GM18868 (cell line): ENCODE results near the gene SLC22A13.
"Not testable (repeated sequence)": the region's sequence is repeated elsewhere in the genome, so short reads cannot be mapped to it uniquely, and the experiment has no call there.

ENCODE experiments used
- ATAC-seq: cut with Tn5 transposase; IDR thresholded peaks from one replicate; pipeline ENCODE4 v1.9.1; 2021; ENCODE audit warnings: mild to moderate bottlenecking, moderate library complexity; ENCODE audit not compliant: unreplicated experiment

The SLC22A13 gene

DNA sequence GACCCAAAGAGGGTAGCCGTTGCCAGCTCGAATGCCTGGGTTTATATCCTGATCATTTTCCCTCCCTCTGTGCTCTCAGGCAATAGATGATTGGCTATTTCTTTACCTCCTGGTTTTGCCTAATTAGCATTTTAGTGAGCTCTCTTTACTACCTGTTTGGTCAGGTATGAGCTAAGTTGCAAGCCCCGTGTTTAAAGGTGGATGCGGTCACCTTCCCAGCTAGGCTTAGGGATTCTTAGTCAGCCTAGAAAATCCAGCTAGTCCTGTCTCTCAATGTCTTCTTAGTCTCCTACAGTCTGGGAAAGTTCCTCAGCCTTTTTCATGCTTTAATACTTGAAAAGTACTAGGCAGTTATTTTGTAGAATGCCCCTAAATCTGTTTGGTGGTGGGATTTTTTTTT is 31.4 kb downstream of the SLC22A13 start:
- not testable (repeated sequence) for ATAC-seq

- ATAC-seq: no peak
Measured at GRCh38 chr3:38297537-38297936, 31.9 kb downstream of the SLC22A13 start.

GRCh38 chr3:38297947-38298711 is 32.5 kb downstream of the SLC22A13 start:
- ATAC-seq: peak; percentile 68

DNA sequence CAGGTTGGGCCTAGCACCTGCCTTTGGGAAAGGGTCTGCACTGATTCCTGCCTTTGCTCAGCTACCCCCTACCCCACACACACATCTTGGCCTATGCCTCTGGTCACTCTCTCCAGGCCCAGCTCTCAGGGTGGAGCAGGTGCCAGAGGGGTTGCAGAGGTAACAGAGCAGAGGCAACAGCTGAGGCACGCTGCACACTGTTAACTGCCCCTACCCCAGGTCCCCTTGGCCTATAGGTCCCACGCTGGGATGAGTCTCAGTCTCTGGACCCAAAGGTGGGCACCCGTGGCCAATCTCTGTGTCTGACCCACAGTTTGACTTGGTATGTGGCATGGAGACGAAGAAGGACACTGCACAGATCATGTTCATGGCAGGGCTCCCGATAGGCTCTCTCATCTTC is 41.3 kb downstream of the SLC22A13 start:
- no peak for ATAC-seq

DNA sequence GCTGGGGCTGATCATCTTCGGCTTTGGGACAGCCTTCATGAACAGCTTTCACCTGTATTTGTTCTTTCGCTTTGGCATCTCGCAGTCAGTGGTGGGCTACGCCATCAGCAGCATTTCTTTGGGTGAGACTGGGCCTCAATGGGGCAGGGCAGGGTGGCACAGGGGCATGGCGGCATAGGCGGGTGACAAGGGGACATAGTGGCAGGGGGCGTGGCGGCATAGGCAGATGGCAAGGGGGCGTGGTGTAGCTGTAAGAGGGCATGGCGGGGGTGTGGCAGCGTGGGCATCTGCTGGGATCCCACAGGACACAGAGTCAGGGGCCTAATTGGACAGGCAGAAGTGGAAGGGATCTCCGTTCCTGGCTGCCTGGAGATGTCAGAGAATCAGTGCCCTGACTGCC is 42.0 kb downstream of the SLC22A13 start:
- no peak for ATAC-seq

- ATAC-seq: no peak
Measured at GRCh38 chr3:38308456-38308855, 42.8 kb downstream of the SLC22A13 start.

- no peak for ATAC-seq
Measured at GRCh38 chr3:38311476-38311875, 45.9 kb downstream of the SLC22A13 start.

GRCh38 chr3:38311941-38312340 is 46.3 kb downstream of the SLC22A13 start:
- ATAC-seq: no peak

DNA sequence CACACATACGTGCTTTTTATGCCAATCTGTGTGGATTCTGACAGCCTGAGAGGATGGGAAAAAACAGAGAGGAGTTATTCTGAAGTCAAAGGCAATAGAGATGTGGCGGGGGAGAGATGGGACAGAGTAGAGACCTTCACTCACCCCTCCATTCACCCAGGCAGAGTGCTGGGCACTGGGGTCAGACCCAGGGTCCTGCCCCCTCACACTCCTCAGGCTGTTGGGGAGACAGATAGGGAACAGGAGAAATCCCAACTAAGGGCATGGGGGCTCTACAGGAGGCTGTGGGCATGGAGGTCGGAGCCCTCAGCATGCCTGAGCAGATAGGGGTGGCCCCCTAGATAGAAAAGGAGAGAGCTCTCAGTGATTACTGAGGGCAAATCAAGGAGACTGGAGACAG is 46.7 kb downstream of the SLC22A13 start:
- no peak for ATAC-seq

DNA sequence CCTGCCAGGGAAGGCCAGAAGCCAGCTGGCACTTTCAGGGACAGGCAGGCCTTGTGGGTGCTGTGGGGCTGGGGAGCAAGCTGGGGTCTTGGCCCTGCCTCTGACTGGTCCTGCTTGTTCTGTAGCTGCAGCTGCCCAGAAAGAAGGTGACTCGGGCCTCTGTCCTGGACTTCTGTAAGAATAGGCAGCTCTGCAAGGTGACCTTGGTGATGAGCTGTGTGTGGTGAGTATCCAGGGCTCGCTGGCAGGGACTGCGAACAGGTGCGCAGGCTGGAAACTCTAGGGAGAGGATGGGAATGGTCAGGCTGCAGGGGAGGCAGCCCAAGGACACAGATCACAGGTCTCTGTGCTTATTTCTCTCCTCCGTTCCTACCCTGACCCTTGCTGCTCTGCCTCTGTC is 47.7 kb downstream of the SLC22A13 start:
- ATAC-seq: no peak

- no peak for ATAC-seq
Measured at GRCh38 chr3:38313695-38314094, 48.1 kb downstream of the SLC22A13 start.

- ATAC-seq: no peak
Measured at GRCh38 chr3:38314112-38314763, 48.6 kb downstream of the SLC22A13 start.

DNA sequence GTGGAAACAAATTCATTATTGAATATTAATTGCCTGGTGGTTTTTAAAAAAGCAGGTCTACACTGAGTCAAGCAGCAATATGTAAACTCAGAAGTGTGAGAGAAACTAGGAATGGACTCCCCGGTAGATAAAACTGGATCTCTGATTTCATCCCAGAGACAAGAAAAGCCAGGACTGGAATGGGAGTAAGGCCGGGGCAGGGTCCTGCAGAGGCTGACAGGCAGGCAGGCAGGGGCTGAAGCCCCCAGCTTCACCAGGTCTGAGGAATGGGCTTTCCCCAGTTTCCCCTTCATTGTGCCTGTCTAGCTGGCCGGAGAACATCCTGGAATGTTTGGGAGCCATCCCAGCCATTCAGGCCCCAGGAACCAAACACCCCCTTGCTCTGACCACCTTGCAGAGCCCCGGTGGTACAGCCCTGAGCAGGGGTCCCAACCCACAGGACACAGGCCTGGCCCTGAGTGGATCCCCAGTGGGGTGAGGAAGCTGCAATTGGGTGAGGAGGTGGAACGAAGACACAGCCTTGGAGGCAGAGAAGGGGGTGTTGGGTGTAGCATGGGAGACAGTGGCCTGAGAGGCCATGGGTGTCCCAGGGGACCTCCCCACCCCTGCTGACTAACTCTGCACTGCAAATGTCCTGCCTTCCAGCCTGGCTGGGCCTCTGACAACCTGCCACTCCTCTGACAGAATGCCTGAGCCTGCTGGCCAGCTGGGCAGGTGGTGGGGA is 49.3 kb downstream of the SLC22A13 start:
- no peak for ATAC-seq

DNA sequence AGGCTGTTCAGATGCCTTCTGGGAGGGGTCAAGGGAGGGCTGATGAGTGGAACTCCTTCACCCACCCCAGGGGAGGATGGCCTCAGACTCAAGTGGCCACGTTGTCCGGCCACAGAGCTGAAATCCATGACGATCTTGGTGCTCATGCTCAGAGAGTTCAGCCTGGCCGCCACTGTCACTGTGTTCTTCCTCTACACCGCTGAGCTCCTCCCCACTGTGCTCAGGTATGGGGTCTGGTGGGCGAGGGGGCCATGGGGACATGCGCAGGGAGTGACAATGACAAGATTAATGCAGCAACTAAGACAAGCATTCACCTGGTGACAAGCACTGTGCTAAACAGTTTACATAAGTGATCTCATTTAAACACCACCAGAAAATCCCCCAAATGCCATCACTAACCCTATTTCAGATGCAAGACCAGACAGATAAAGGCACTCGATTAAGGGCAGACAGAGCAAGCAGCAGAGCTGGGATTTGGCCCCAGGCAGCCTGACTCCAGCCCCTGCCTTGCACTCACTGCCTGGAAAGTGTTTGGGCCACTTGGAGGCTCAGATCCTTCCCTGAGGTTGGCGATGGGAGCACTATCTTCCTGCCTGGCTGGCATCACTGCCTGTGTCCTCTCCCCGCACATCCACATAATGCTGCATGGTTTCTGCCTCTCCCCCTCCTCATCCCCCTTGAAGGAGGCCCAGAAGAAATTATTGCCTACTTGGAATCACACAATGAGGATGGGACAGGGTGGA is 50.0 kb downstream of the SLC22A13 start:
- ATAC-seq: no peak

- ATAC-seq: no peak
Measured at GRCh38 chr3:38316356-38317191, 51.0 kb downstream of the SLC22A13 start.

DNA sequence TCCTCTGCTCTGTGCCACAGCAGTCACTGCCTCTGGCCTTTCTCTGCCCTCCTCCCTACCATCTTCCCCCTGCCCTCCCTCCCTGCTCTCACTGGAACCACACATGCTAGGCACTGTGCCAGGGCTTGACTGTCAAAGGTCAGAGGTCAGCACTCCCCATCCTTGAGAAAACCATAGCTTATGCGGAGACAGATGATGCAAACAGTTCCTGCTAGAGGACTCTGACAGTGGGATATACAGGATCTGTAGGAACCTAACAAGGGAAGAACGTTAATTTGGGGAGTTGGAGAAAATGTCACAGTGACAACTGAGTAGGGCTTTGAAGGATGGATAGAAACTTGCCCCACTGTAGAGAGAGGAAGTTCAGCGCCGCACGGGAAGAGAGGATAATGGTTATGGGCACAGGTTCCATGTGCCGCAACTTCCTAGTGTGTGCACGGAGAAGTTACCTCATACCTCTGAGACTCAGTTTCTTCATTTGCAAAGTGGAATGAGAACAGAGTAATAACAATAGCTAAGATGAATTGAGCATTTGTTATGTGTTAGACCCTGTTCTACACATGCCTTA is 51.7 kb downstream of the SLC22A13 start:
- no peak for ATAC-seq

DNA sequence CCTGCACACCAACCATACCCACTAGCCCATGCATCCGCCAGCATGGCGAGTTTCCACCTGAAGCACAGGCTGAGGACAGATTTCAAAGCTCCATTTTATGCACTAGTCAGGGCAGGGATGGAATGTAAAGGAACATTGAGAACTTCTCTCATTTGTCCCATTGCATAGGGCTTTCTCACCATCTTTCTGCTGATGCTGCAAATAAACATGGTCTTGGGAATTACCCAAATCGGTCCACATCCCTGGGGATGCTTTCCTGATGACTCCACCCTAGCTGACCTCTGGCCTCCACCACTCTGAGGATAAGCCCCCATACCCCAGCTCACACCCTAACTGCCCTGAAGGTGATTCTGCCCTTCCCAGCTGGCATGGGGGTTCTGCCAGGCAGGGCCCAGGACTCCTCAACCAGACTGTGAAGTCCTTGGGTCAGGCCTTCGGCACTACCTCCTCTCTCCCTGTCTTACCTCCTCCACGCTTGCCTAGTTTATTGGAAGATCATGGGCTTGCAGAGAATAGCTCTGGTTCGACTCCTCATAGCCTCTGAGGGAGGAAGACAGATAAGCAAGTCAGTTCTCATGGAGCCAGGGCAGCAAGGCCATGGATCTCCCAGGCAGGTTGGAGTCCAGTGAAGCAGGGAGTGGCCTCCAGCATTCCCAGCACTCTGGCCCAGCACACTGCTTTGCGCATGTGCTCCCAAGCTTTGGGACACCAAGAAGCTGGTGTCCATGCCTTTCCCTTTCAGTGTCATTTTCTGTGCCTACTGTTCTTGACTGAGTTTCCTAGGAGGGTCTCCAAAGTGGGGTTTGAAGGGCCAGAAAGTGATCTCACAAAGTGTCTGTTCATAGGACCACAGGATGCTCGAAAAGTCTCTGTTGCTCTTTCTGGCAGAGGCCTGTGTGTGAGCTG is 53.4 kb downstream of the SLC22A13 start:
- ATAC-seq: no peak

GRCh38 chr3:38320638-38321037 is 55.0 kb downstream of the SLC22A13 start:
- not testable (repeated sequence) for ATAC-seq

DNA sequence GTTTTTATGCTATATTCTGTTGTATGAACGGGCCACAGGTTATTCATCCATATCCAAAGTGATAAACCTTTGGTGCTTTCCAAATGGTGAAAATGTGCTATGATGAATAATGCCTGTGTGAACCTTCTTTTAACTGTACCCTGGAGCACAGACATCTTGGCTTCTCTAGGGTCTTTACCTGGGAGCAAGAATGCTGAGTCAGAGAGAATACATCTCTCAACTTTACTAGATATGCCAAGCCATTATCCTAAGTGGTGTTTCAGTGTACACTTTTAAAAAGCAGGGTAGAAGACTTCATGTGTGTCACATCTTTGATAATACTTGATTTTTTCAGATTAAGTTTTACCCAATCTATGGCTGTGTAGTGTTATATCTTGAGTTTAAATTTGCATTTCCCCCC is 57.4 kb downstream of the SLC22A13 start:
- ATAC-seq: no peak
